Endothelial cell of umbilical vein (primary cell): ENCODE measurements around the gene FCN1. TPM values are rescaled to one million over a fixed set of nuclear protein-coding genes. Genes with fewer than 3 reads are reported as not detected.

ENCODE experiments used
- BruUV-seq: library from RNA; stranded (reverse); fragments of 400-500 nt; replicated peaks from 2 replicates; lab custom pipeline; 2021; lab: Mats Ljungman, UMichigan
- CTCF ChIA-PET: fragments of 300-600, 350-600 bp; sonication (Branson Sonifier 250); formaldehyde crosslinking; loops from one replicate; lab custom pipeline; 2021; ENCODE audit warnings: antibody characterized with exemption, inconsistent platforms; lab: Charles Lee
- POLR2A ChIA-PET: fragments of 300-600, 350-600 bp; sonication (Branson Sonifier 250); formaldehyde crosslinking; loops from one replicate; lab custom pipeline; 2021; ENCODE audit warnings: antibody characterized with exemption, inconsistent platforms; lab: Charles Lee
- DNase-seq: peaks from one replicate; pipeline ENCODE4 v3.0.0-alpha.2; 2011; ENCODE audit warnings: low read depth, low spot score
- FAIRE-seq: peaks from 2 replicates; lab custom pipeline; 2011; peaks lifted over from hg19 to GRCh38; lab: Jason Lieb, UNC
- H2AFZ ChIP-seq: 2 replicates; pipeline ENCODE4 v1.6.0; 2012; ENCODE audit warnings: low read depth, low read length, control low read depth, inconsistent platforms
- H3K27ac ChIP-seq: 2 replicates; pipeline ENCODE4 v1.5.1; 2011; ENCODE audit warnings: low read depth, mild to moderate bottlenecking, control low read depth, low read length, moderate library complexity; ENCODE audit not compliant: insufficient read depth
- H3K27me3 ChIP-seq, 2 experiments: 2 replicates each; pipeline versions ENCODE4 v1.6.0 to v1.6.1; 2011; ENCODE audit warnings: low read length in 2 of 2, mixed read lengths in 1 of 2; ENCODE audit not compliant: control insufficient read depth in 2 of 2, insufficient read depth in 2 of 2
- H3K36me3 ChIP-seq, 2 experiments: 2 replicates in 1 of 2; 3 replicates in 1 of 2; pipeline ENCODE4 v1.5.1; 2011; ENCODE audit warnings: low read length in 2 of 2, mild to moderate bottlenecking in 1 of 2, moderate library complexity in 1 of 2; ENCODE audit not compliant: control insufficient read depth in 2 of 2, insufficient read depth in 2 of 2; ENCODE audit errors: extremely low read depth in 1 of 2
- H3K4me1 ChIP-seq: 3 replicates; pipeline ENCODE4 v1.5.1; 2011; ENCODE audit warnings: mild to moderate bottlenecking, low read length; ENCODE audit not compliant: control insufficient read depth, insufficient read depth; ENCODE audit errors: extremely low read depth
- H3K4me2 ChIP-seq: 2 replicates; pipeline ENCODE4 v1.6.1; 2011; ENCODE audit warnings: low read length, control low read depth, mixed read lengths; ENCODE audit not compliant: insufficient read depth
- H3K4me3 ChIP-seq, 3 experiments: fragments of 200-600 bp in 1 of 3; sonication (generic), shearing (Covaris generic) in 1 of 3; replicated peaks in 1 of 3; 2 replicates each; pipeline ENCODE4 v1.5.1; 2011 to 2016; ENCODE audit warnings: control low read depth in 3 of 3, low read length in 3 of 3, mild to moderate bottlenecking in 2 of 3, inconsistent platforms in 1 of 3, low read depth in 1 of 3, moderate library complexity in 1 of 3; ENCODE audit not compliant: insufficient read depth in 1 of 3
- H3K79me2 ChIP-seq: 2 replicates; pipeline ENCODE4 v1.6.0; 2012; ENCODE audit warnings: low read length, inconsistent platforms; ENCODE audit not compliant: control insufficient read depth, insufficient read depth
- H3K9ac ChIP-seq: replicated peaks from 2 replicates; pipeline ENCODE3; 2011; ENCODE audit warnings: low read length, control low read depth; ENCODE audit not compliant: insufficient read depth; ENCODE audit errors: extremely low read depth
- H3K9me1 ChIP-seq: replicated peaks from 3 replicates; pipeline ENCODE4 v1.6.0; 2011; ENCODE audit warnings: mild to moderate bottlenecking, low read length; ENCODE audit not compliant: control insufficient read depth, insufficient read depth; ENCODE audit errors: extremely low read depth
- H3K9me3 ChIP-seq: replicated peaks from 2 replicates; pipeline ENCODE4 v1.5.1; 2012; ENCODE audit warnings: low read length, inconsistent platforms; ENCODE audit not compliant: control insufficient read depth, insufficient read depth
- H4K20me1 ChIP-seq: replicated peaks from 2 replicates; pipeline ENCODE3; 2011; ENCODE audit warnings: mild to moderate bottlenecking, low read length; ENCODE audit not compliant: control insufficient read depth, insufficient read depth; ENCODE audit errors: extremely low read depth
- CTCF ChIP-seq, 2 donors: IDR thresholded peaks; 1 replicate in 1 of 2; 2 replicates in 1 of 2; pipeline ENCODE4 v1.5.1; 2011; ENCODE audit warnings: low read length in 2 of 2, mild to moderate bottlenecking in 2 of 2, moderate library complexity in 2 of 2, control low read depth in 1 of 2, inconsistent platforms in 1 of 2, low read depth in 1 of 2; ENCODE audit not compliant: insufficient read depth in 1 of 2; ENCODE audit errors: extremely low read depth in 1 of 2
- EZH2 ChIP-seq: IDR thresholded peaks from 2 replicates; pipeline ENCODE4 v1.6.1; 2012; ENCODE audit warnings: borderline replicate concordance, low read depth, mild to moderate bottlenecking, moderate library complexity, low read length, inconsistent platforms; ENCODE audit not compliant: severe bottlenecking
- FOS ChIP-seq: IDR thresholded peaks from 2 replicates; pipeline ENCODE4 v1.6.1; 2011; ENCODE audit warnings: mild to moderate bottlenecking, low read length, moderate library complexity, borderline replicate concordance; ENCODE audit not compliant: insufficient read depth
- GATA2 ChIP-seq: IDR thresholded peaks from 2 replicates; pipeline ENCODE4 v1.7.0; 2011; ENCODE audit warnings: low read depth, mild to moderate bottlenecking, moderate library complexity, mixed read lengths, low read length; ENCODE audit not compliant: insufficient read length, insufficient read depth
- JUN ChIP-seq: IDR thresholded peaks from 2 replicates; pipeline ENCODE4 v1.6.1; 2011; ENCODE audit warnings: borderline replicate concordance, low read depth; ENCODE audit not compliant: insufficient read length, insufficient read depth
- MAX ChIP-seq: IDR thresholded peaks from 2 replicates; pipeline ENCODE4 v1.6.1; 2011; ENCODE audit not compliant: insufficient read depth, insufficient read length
- MYC ChIP-seq: IDR thresholded peaks from one replicate; pipeline ENCODE4 v1.6.1; 2011; ENCODE audit warnings: mild to moderate bottlenecking, low read depth, low read length
- POLR2A ChIP-seq: IDR thresholded peaks from 2 replicates; pipeline ENCODE4 v1.6.1; 2012; ENCODE audit warnings: low read depth, mild to moderate bottlenecking, control low read depth, low read length
- POLR2AphosphoS5 ChIP-seq: IDR thresholded peaks from 2 replicates; pipeline ENCODE4 v1.6.1; 2012; ENCODE audit warnings: low read depth, mild to moderate bottlenecking, control low read depth, low read length, moderate library complexity; ENCODE audit not compliant: insufficient read depth
- dilution Hi-C: fragments of 300-500 bp; cut with MboI; formaldehyde crosslinking; loops from one replicate; pipeline ENCODE4 v1.15.0; 2019; ENCODE audit warnings: low sequenced_read_pairs; ENCODE audit not compliant: extremely low pct_ligation_motif_present
- intact Hi-C: fragments of 100-400 bp; cut with micrococcal nuclease; formaldehyde crosslinking; loops from one replicate; pipeline ENCODE4 v1.10.0; 2022
- polyA plus RNA-seq, 4 experiments: library from polyadenylated mRNA; depleted of rRNA in 3 of 4; stranded (reverse) in 3 of 4; unstranded in 1 of 4; fragments of >200 nt; gene quantifications; 2 replicates each; pipeline versions ENCODE4 v1.2.1 to v1.2.3, GENCODE V29; 2011 to 2012; ENCODE audit warnings: missing spikeins in 1 of 4
- total RNA-seq: library from RNA; stranded (reverse); gene quantifications from 2 replicates; pipeline ENCODE4 v1.2.3, GENCODE V29; 2021

Gene FCN1
- total and polyA plus RNA-seq, 2 donors (not counting 3 experiments of a cell fraction or from before 2014, with no cell fraction given) = not detected

DNA sequence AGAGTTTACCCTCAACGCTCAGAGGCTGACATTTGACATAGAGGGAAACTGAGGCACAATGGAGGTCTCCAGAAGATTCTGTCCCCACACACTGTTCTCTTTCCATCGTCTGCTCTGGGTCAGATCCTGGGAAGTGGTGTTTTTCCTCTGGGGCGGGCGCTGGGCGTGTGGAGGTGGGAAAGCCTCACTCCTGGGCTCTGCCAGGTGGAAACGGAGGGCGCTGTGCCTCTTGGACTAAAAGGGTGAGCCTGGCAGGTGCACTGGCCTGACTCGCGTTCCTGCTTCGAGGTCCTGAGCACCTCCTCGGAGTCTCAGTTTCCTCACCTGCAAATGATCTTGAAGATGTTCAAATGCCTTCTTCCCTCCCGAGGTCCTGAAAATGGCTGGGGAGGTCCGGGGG, 25.7 kb upstream of the FCN1 start:
- H3K36me3 ChIP-seq = no peaks in the 10 kb centered on the region
- H3K4me3 ChIP-seq = no peak overlapping the region
- FAIRE-seq = no peak
- no peak overlapping the region for H3K9ac ChIP-seq
- H3K79me2 ChIP-seq = no peaks in the 10 kb centered on the region
- no peak overlapping the region for H2AFZ ChIP-seq
- H3K4me1 ChIP-seq = no peaks in the 10 kb centered on the region
- no peak for TF ChIP-seq MAX
- no peak for TF ChIP-seq MYC
- TF ChIP-seq JUN = no peak
- TF ChIP-seq EZH2 = no peak
- TF ChIP-seq FOS = no peak
- TF ChIP-seq POLR2A = no peak
- TF ChIP-seq GATA2 = no peak
- TF ChIP-seq POLR2AphosphoS5 = no peak
- no peak for TF ChIP-seq CTCF (IDR thresholded peaks at IDR 0.05; ENCODE audit: extremely low read depth in 1 of 2, insufficient read depth in 1 of 2, low read depth in 1 of 2, low read length in 2 of 2)
- DNase-seq = no peak
- intact Hi-C loops = no loop called here
- no peaks in the 10 kb centered on the region for H3K9me1 ChIP-seq
- no peaks in the 10 kb centered on the region for H4K20me1 ChIP-seq
- dilution Hi-C loops = no loop called here
- no peak overlapping the region for H3K4me2 ChIP-seq
- H3K9me3 ChIP-seq = no peaks in the 10 kb centered on the region
- no peaks in the 10 kb centered on the region for H3K27me3 ChIP-seq
- no TSS peak for BruUV-seq
- H3K27ac ChIP-seq = no peak overlapping the region
- CTCF ChIA-PET = no interaction called here
- POLR2A ChIA-PET = no interaction called here
